HepG2 (cell line): Measurements from ENCODE around the gene CYP2W1. TPM values are rescaled to one million over a fixed set of nuclear protein-coding genes. Genes with fewer than 3 reads are reported as not detected.

Source experiments
- KDM6A ChIP-seq: IDR thresholded peaks from 2 replicates; pipeline ENCODE4 v1.6.1; 2016; ENCODE audit warnings: low read depth
- SRY ChIP-seq: sonication (generic); formaldehyde crosslinking; IDR thresholded peaks from 2 replicates; pipeline ENCODE4 v1.8.0; 2022; ENCODE audit warnings: mild to moderate bottlenecking, missing genetic modification reagents
- TSC22D2 ChIP-seq: sonication (generic); formaldehyde crosslinking; IDR thresholded peaks from 2 replicates; pipeline ENCODE4 v1.5.1; 2020; ENCODE audit warnings: missing genetic modification reagents, mild to moderate bottlenecking, borderline replicate concordance
- polyA plus RNA-seq, 8 experiments: library from polyadenylated mRNA; depleted of rRNA in 3 of 8; stranded (reverse) in 7 of 8; unstranded in 1 of 8; fragments of >200 nt; fragmentation: Illumina TruSeq in 4 of 8; extraction: Trizol in 4 of 8; gene quantifications; 2 replicates each; pipeline versions ENCODE4 v1.2.1 to v1.2.3, GENCODE V29; 2011 to 2016; ENCODE audit warnings: low read depth in 4 of 8, missing spikeins in 1 of 8, mixed read lengths in 1 of 8; ENCODE audit not compliant: insufficient read depth in 1 of 8
- total RNA-seq, 5 experiments: library from RNA; depleted of rRNA; stranded (reverse); fragments of >200 nt; fragmentation: Illumina TruSeq; extraction: Trizol; gene quantifications; 2 replicates each; pipeline ENCODE4 v1.2.3, GENCODE V29; 2016; ENCODE audit warnings: low read depth in 1 of 5
- TF ChIP-seq, protein P1 (sequence below): sonication (generic); formaldehyde crosslinking; conservative IDR thresholded peaks from 2 replicates; pipeline ENCODE4 v1.8.0; 2022; ENCODE audit warnings: missing genetic modification reagents
- TF ChIP-seq, protein P2 (sequence below): sonication (generic); formaldehyde crosslinking; conservative IDR thresholded peaks from 2 replicates; pipeline ENCODE4 v1.8.0; 2022; ENCODE audit warnings: low read depth, missing genetic modification reagents
- TF ChIP-seq, protein P3 (sequence below): sonication (generic); formaldehyde crosslinking; IDR thresholded peaks from 2 replicates; pipeline ENCODE4 v1.5.0; 2020; ENCODE audit warnings: mild to moderate bottlenecking, missing genetic modification reagents, borderline replicate concordance
- TF ChIP-seq, protein P4 (sequence below), 2 experiments: sonication (generic) in 1 of 2; formaldehyde crosslinking in 1 of 2; IDR thresholded peaks; 2 replicates each; pipeline versions ENCODE4 v1.5.1 to v1.6.1; 2011 to 2020; ENCODE audit warnings: borderline replicate concordance in 1 of 2, low read depth in 1 of 2, low read length in 1 of 2, mild to moderate bottlenecking in 1 of 2, missing genetic modification reagents in 1 of 2, moderate library complexity in 1 of 2
- TF ChIP-seq, protein P5 (sequence below): sonication (generic); formaldehyde crosslinking; IDR thresholded peaks from 2 replicates; pipeline ENCODE4 v1.8.1; 2023; ENCODE audit warnings: mild to moderate bottlenecking, missing genetic modification reagents

Gene CYP2W1
- total and polyA plus RNA-seq, 2 of the 13 experiments (the other 11 are each of a cell fraction or from before 2014, with no cell fraction given): 19.5 to 31.7 TPM

DNA sequence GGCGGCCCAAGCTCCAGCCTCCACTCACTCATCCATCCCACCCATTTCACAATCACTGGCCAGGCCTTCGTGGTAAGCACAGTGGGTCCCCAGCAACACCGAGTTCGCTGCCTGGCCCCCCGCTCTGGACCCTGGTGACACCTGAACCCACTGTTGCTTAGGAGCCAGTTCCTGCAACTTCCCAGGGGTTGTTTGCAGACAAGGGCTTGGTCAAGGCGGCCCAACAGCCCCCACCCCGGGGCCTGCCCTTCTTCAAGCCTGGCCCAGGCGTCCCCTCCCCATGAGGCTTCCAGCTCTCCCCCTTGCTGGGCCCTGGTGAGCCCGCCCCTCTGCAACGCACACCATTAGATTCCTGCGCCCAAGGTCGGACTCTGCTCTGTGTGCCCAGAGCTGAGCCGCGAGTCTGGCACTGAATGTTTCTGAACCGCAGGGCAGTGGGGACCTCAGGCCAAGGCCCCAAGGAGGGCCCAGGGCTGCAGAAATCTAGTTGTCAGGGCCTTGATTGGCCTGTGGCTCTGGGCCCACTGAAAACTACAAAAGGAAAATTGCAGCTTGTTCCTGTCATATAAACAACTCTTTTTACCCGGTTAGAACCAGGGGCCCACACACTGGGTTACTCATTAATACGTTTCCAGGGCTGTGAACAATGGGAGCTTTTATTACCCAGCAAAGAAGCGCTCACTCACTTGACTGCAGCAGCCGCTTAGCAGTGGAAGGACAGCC lies 5.5 kb upstream of the CYP2W1 start (continued):
- TF ChIP-seq, protein P1, sequence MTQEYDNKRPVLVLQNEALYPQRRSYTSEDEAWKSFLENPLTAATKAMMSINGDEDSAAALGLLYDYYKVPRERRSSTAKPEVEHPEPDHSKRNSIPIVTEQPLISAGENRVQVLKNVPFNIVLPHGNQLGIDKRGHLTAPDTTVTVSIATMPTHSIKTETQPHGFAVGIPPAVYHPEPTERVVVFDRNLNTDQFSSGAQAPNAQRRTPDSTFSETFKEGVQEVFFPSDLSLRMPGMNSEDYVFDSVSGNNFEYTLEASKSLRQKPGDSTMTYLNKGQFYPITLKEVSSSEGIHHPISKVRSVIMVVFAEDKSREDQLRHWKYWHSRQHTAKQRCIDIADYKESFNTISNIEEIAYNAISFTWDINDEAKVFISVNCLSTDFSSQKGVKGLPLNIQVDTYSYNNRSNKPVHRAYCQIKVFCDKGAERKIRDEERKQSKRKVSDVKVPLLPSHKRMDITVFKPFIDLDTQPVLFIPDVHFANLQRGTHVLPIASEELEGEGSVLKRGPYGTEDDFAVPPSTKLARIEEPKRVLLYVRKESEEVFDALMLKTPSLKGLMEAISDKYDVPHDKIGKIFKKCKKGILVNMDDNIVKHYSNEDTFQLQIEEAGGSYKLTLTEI (CRISPR knock-in tag): no peak
- peak; percentile 94 for TF ChIP-seq KDM6A
- peak; percentile 76; the same call in 1 of the 2 replicates for TF ChIP-seq SRY (CRISPR knock-in tag)
- TF ChIP-seq, protein P2, sequence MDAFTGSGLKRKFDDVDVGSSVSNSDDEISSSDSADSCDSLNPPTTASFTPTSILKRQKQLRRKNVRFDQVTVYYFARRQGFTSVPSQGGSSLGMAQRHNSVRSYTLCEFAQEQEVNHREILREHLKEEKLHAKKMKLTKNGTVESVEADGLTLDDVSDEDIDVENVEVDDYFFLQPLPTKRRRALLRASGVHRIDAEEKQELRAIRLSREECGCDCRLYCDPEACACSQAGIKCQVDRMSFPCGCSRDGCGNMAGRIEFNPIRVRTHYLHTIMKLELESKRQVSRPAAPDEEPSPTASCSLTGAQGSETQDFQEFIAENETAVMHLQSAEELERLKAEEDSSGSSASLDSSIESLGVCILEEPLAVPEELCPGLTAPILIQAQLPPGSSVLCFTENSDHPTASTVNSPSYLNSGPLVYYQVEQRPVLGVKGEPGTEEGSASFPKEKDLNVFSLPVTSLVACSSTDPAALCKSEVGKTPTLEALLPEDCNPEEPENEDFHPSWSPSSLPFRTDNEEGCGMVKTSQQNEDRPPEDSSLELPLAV (CRISPR knock-in tag): no peak
- TF ChIP-seq, protein P3, sequence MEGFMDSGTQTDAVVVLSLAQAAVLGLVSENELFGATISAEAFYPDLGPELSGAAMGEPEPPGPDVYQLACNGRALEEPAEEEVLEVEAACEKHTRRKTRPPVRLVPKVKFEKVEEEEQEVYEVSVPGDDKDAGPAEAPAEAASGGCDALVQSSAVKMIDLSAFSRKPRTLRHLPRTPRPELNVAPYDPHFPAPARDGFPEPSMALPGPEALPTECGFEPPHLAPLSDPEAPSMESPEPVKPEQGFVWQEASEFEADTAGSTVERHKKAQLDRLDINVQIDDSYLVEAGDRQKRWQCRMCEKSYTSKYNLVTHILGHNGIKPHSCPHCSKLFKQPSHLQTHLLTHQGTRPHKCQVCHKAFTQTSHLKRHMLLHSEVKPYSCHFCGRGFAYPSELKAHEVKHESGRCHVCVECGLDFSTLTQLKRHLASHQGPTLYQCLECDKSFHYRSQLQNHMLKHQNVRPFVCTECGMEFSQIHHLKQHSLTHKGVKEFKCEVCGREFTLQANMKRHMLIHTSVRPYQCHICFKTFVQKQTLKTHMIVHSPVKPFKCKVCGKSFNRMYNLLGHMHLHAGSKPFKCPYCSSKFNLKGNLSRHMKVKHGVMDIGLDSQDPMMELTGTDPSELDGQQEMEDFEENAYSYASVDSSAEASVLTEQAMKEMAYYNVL (CRISPR knock-in tag): peak; percentile 71; the same call in 1 of the 2 replicates
- 0 out of 2 replicates have a peak, but pooled peaks have one; percentile 39 for TF ChIP-seq TSC22D2 (CRISPR knock-in tag)
- TF ChIP-seq, protein P4, sequence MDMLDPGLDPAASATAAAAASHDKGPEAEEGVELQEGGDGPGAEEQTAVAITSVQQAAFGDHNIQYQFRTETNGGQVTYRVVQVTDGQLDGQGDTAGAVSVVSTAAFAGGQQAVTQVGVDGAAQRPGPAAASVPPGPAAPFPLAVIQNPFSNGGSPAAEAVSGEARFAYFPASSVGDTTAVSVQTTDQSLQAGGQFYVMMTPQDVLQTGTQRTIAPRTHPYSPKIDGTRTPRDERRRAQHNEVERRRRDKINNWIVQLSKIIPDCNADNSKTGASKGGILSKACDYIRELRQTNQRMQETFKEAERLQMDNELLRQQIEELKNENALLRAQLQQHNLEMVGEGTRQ (IDR thresholded peaks at IDR 0.05; ENCODE audit: low read depth, low read length): no peak
- TF ChIP-seq, protein P4 (CRISPR knock-in tag; IDR thresholded peaks at IDR 0.05; ENCODE audit: borderline replicate concordance): 0 out of 2 replicates have a peak, but pooled peaks have one; percentile 19
- TF ChIP-seq, protein P5, sequence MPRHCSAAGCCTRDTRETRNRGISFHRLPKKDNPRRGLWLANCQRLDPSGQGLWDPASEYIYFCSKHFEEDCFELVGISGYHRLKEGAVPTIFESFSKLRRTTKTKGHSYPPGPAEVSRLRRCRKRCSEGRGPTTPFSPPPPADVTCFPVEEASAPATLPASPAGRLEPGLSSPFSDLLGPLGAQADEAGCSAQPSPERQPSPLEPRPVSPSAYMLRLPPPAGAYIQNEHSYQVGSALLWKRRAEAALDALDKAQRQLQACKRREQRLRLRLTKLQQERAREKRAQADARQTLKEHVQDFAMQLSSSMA (CRISPR knock-in tag): no peak
- TF ChIP-seq, all 625 proteins: peak for 299
